ENCODE results near the gene PIR.

GRCh38 chrX:15340867-15341266 is 152.3 kb downstream of the PIR start:
- TF ChIP-seq CTCF (conservative IDR thresholded peaks at IDR 0.05; ENCODE audit: low read depth, low read length) (no peak), EZH2 (IDR thresholded peaks at IDR 0.05; ENCODE audit: borderline replicate concordance, low read depth, low read length, poor library complexity, severe bottlenecking) (no peak)

Measured in A673 (cell line).